HL-60 (cell line): ENCODE results near the gene CXCR2.

ENCODE experiments used
- CTCF ChIP-seq: IDR thresholded peaks from one replicate; pipeline ENCODE4 v1.5.1; 2011; ENCODE audit warnings: low read length, control low read depth, inconsistent platforms; ENCODE audit not compliant: insufficient read depth
- SPI1 ChIP-seq: IDR thresholded peaks from 2 replicates; pipeline ENCODE4 v1.6.1; 2012; ENCODE audit warnings: low read depth, mild to moderate bottlenecking, borderline replicate concordance

DNA sequence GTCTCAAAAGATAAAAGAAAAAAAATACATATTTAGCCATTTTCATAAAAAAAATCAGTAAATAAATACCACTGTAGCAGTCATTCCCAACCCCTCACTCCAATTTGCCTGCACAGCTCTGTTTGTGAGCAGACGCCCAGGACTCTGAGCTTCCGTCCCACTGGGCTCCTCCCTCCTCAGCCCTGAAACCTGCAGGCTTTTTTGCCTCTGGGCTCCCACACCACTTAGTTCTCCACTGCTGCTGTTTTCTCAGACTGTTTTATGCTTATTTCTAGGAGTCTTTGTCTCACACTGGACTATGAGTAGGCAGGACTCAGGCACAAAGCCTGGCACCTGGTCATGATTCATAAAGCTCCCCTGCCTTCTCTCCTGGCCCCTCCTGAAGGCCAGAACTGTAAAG, 47.0 kb downstream of the CXCR2 start:
- TF ChIP-seq CTCF, result no peak
- TF ChIP-seq SPI1, result no peak
